Superior temporal gyrus (tissue), 1 donor: ENCODE results near the gene IQSEC2.
A peak's percentile ranks its signal among the peaks of the same experiment; 100 is the strongest.

Experiments
- DNase-seq: peaks from one replicate; pipeline ENCODE4 v3.0.0-alpha.2; 2016; ENCODE audit errors: extremely low spot score

Gene IQSEC2

DNA sequence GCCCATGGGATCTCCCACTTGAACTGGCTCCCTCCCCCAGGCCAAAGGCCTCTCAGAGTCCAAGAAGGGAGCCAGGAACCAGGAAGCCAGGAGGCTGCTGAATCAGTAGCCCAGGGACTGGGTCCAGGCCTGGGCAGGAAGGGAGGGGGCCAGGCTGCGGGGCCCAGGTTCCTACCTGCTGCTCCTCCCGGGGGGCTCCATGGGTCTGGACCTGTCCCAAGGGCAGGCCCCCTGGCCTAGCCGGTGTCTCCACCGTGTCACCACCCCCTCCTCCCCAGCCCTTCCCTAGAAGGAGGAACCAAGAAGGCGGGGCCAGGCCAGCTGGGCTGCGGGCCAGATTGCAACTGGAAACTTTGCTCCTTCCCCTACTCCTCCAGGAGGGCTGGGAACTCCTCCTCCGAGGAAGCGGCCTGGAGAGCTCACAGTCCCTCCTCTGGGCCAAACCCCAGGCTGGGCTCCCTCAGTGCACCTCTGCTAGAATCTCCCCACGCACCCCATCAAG is at the start of gene IQSEC2:
Gene IQSEC2 (minus strand): TSS at position 264 of the 502 bp plus-strand sequence.
- no peak for DNase-seq

- DNase-seq: no peak
Observed at GRCh38 chrX:53330331-53330730, 48.9 kb upstream of the IQSEC2 start.

GRCh38 chrX:53324803-53325202 is 43.4 kb upstream of the IQSEC2 start:
- DNase-seq: no peak

GRCh38 chrX:53324085-53324484 is 42.7 kb upstream of the IQSEC2 start:
- DNase-seq: no peak

DNA sequence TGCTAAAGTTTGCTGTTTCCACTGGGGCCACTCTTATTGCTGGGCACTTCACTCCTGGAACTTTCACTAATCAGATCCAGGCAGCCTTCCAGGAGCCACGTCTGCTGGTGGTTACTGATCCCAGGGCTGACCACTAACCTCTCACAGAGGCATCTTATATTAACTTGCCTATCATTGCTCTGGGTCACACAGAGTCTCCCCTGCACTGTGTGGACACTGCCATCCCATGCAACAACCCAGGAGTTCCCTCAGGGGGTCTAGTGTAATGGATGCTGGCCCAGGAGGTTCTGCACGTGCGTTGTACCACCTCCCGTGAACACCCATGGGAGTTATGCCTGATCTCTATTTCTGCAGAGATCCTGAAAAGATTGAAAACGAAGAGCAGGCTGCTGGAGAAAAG is 41.8 kb upstream of the IQSEC2 start:
- DNase-seq: no peak

- no peak for DNase-seq
Observed at GRCh38 chrX:53321943-53322497, 40.6 kb upstream of the IQSEC2 start.

GRCh38 chrX:53321230-53321942 is 40.0 kb upstream of the IQSEC2 start:
- no peak for DNase-seq

- no peak for DNase-seq
Observed at GRCh38 chrX:53320543-53321229, 39.3 kb upstream of the IQSEC2 start.

DNA sequence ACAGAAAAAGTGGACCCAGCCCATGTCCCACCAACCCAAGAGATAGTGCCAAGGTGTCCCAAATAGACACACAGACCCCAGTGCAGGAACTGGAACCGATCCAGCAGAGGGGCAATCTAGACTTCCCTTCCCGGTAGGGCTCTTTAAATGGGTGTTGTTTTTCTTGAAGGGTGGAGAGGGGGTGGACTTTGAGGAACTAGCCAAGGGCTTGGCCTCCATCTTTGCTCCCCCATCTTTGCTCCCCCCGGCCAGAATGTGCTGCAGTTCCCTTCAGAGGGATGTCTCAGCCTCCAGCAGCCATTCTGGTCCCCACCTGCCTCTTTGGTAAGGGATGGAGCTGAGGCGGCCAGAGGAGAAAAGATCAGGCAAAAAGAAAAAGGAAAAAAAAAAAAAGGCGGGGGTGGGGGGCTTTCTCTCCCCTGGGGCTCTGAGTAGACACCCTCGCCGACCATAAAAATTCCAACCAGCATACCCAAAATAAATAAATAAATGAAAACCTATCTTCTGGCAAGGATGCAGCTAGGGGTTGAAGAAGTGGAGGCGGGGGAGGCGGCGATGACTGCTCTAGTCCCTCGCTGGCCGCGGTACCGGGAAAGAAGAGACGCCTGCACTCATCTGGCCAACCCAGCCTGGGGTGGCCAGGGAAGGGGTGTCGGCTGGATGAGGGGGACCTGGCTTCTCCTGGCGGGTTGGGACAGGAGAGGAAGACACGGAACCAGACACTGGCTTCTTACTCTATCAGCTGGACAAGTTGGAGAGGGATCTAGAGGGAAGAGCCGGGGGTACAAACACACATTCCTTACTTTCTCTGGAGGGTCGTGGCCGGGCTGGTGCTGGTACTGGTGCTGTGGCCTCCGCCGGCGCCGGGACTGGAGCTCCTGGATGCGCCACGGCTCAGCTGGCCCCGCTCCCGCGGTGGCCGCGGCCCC is 38.5 kb upstream of the IQSEC2 start:
- no peak for DNase-seq

GRCh38 chrX:53318766-53319353 is 37.5 kb upstream of the IQSEC2 start:
- DNase-seq: no peak

- peak; percentile 73 for DNase-seq
Observed at GRCh38 chrX:53317365-53318069, 36.1 kb upstream of the IQSEC2 start.

GRCh38 chrX:53316860-53317237 is 35.5 kb upstream of the IQSEC2 start:
- DNase-seq: no peak

- no peak for DNase-seq
Observed at GRCh38 chrX:53316111-53316859, 34.9 kb upstream of the IQSEC2 start.

- no peak for DNase-seq
Observed at GRCh38 chrX:53313728-53314105, 32.3 kb upstream of the IQSEC2 start.

DNA sequence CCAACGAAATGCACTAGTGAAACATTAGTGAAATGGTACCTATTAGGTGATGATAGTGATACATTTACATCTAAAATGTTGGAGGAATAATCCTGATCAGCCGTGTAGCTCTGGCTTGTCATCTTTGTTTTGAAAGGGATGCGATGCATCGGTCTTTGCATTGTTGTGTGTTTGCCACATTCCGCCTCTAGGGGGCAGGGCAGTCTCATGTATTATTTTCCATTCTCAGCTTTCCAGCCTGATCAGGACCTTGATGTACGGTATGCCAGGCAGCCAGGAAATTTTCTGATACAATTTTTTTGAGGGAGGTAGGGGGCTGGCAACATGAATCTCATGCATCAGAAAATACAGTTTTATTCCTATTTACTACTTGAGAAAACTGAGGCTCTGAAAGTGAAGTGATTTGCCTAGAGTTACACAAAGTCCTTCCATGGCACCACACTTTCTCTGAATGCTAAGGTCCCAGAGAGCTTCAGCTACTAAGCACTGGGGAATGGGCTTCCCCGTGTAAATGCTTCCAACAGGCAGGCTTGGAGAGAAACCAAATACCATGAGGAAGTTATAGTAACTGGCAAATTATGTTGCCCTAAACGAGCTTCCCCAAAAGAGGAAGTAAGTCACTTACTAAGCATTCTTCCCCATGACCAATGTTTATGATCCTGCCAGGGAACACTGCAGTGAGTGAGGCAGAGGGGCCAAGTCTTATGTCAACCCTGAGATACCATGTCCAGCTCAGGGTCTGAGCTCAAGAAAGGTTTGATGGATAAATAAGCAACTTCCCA is 31.8 kb upstream of the IQSEC2 start:
- DNase-seq: peak; percentile 84

DNA sequence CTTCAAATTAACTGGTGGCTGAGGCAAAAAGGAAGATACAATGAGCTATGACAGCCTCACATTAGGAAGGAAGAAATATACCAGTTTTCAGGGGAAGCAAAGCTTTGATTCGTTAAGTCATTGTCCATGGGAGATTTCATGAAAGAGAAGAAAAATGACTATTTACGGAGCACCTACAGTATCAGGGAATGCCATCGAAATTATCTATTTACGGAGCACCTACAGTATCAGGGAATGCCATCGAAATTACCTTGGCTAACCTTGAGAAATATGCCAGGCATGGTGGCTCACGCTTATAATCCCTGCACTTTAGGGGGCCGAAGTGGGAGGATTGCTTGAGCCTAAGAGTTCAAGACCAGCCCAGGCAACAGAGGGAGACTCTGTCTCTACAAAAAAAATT is 28.5 kb upstream of the IQSEC2 start:
- DNase-seq: no peak

DNA sequence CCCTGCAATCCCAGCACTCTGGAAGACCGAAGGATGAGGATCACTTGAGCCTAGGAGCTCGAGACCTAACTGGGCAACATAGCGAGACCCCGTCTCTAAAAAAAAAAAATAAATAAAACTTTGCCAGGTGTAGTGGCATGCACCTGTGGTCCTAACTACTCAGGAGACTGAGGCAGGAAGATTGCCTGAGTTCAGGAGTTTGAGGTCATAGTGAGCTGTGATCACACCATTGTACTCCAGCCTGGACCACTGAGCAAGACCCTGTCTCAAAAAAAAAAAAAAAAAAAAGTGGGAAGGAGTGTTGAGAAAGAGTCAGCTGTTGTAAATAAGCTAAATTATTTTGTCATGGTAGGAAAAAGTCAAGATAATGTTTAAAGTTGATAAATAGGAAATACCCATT is 27.5 kb upstream of the IQSEC2 start:
- no peak for DNase-seq

- no peak for DNase-seq
Observed at GRCh38 chrX:53305996-53306937, 24.9 kb upstream of the IQSEC2 start.
